Measurements from ENCODE around the gene STOX2.

STOX2 gene

DNA sequence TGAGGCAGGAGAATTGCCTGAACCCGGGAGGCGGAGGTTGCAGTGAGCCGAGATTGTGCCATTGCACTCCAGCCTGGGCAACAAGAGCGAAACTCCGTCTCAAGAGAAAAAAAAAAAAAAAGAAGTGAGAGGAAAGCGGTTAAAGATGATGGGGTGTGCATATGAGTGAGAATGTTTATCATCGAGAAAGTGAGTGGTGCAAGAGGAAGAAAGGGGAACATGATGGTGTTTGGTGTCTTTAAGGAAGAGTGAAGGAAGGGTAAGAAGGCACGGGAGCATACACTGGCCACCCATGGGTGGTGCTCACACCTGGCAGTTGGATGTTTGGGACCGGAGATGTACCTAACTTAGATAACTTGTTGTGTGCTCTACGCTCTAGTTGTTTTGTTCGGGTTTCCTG is 62.2 kb downstream of the STOX2 start:
- DNase-seq (ENCODE audit: low read depth, low spot score), result no peak
- TF ChIP-seq, protein P1, sequence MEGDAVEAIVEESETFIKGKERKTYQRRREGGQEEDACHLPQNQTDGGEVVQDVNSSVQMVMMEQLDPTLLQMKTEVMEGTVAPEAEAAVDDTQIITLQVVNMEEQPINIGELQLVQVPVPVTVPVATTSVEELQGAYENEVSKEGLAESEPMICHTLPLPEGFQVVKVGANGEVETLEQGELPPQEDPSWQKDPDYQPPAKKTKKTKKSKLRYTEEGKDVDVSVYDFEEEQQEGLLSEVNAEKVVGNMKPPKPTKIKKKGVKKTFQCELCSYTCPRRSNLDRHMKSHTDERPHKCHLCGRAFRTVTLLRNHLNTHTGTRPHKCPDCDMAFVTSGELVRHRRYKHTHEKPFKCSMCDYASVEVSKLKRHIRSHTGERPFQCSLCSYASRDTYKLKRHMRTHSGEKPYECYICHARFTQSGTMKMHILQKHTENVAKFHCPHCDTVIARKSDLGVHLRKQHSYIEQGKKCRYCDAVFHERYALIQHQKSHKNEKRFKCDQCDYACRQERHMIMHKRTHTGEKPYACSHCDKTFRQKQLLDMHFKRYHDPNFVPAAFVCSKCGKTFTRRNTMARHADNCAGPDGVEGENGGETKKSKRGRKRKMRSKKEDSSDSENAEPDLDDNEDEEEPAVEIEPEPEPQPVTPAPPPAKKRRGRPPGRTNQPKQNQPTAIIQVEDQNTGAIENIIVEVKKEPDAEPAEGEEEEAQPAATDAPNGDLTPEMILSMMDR (IDR thresholded peaks at IDR 0.05; ENCODE audit: insufficient read depth, low read length, missing control alignments), result no peak
- H3K4me3 ChIP-seq (ENCODE audit: low read depth, low read length), result no peak overlapping the region
- ChIA-PET CTCF (no interaction called here), POLR2A (no interaction called here)

- TF ChIP-seq, protein P1 (IDR thresholded peaks at IDR 0.05; ENCODE audit: insufficient read depth, low read length, missing control alignments), result no peak
- DNase-seq (ENCODE audit: low read depth, low spot score), result no peak
- ChIA-PET POLR2A (no interaction called here), CTCF (no interaction called here)
- no peak overlapping the region for H3K4me3 ChIP-seq (ENCODE audit: low read depth, low read length)
Measured at GRCh38 chr4:183968502-183968901, 63.4 kb downstream of the STOX2 start.

GRCh38 chr4:183968931-183969330 is 63.8 kb downstream of the STOX2 start:
- ChIA-PET CTCF (no interaction called here), POLR2A (no interaction called here)
- TF ChIP-seq, protein P1 (IDR thresholded peaks at IDR 0.05; ENCODE audit: insufficient read depth, low read length, missing control alignments), result no peak
- DNase-seq (ENCODE audit: low read depth, low spot score), result no peak
- no peak overlapping the region for H3K4me3 ChIP-seq (ENCODE audit: low read depth, low read length)

DNA sequence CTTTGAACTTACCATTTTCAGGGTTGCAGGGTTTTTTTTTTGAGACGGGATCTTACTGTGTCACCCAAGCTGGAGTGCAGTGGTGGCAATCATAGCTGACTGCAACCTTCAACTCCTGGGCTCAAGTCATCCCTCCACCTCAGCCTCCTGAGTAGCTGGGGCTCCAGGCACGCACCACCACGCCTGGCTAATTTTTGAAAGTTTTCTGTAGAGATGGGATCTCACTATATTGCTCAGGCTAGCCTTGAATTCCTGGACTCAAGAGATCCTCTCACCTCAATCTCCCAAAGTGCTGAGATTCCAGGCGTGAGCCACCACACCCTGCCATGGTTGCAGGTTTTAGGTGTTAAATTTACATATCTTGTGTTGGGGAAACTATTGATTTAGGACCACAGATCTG is 64.5 kb downstream of the STOX2 start:
- H3K4me3 ChIP-seq (ENCODE audit: low read depth, low read length), result no peak overlapping the region
- no peak for DNase-seq (ENCODE audit: low read depth, low spot score)
- ChIA-PET CTCF (interaction anchor here (0.6 kb wide), 1 partner anchor 11 kb away, joined by 3 read pairs; no protein-coding TSS in a partner anchor), POLR2A (no interaction called here)
- TF ChIP-seq, protein P1 (IDR thresholded peaks at IDR 0.05; ENCODE audit: insufficient read depth, low read length, missing control alignments), result no peak

GRCh38 chr4:183971929-183972490 is 66.9 kb downstream of the STOX2 start:
- TF ChIP-seq, protein P1 (IDR thresholded peaks at IDR 0.05; ENCODE audit: insufficient read depth, low read length, missing control alignments), result no peak
- POLR2A ChIA-PET, result no interaction called here

DNA sequence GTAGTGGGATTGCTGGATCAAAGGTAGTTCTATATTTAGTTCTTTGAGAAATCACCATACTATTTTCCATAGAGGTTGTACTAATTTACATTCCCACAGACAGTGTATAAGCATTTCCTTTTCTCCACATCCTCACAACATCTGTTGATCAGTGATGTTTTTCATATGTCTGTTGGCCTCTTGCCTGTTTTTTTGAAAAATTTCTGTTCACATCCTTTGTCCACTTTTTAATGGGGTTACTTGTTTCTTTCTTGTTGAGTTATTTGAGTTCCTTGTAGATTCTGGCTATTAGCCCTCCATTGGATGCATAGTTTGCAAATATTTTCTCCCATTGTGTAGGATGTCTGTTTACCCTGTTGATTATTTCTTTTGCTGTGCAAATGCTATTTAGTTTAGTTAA is 72.6 kb downstream of the STOX2 start:
- DNase-seq (ENCODE audit: low read depth, low spot score), result no peak
- no peak overlapping the region for H3K4me3 ChIP-seq (ENCODE audit: low read depth, low read length)
- TF ChIP-seq, protein P1 (IDR thresholded peaks at IDR 0.05; ENCODE audit: insufficient read depth, low read length, missing control alignments), result no peak
- ChIA-PET CTCF (no interaction called here), POLR2A (no interaction called here)

More at GRCh38 chr4:183971929-183972490, 66.9 kb downstream of the STOX2 start:
- DNase-seq (ENCODE audit: low read depth, low spot score), result no peak
- H3K4me3 ChIP-seq (ENCODE audit: low read depth, low read length), result no peak overlapping the region
- CTCF ChIA-PET, result no interaction called here

All from AG04449 (cell line).